ENCODE measurements around the gene CCDC121.

The CCDC121 gene

DNA sequence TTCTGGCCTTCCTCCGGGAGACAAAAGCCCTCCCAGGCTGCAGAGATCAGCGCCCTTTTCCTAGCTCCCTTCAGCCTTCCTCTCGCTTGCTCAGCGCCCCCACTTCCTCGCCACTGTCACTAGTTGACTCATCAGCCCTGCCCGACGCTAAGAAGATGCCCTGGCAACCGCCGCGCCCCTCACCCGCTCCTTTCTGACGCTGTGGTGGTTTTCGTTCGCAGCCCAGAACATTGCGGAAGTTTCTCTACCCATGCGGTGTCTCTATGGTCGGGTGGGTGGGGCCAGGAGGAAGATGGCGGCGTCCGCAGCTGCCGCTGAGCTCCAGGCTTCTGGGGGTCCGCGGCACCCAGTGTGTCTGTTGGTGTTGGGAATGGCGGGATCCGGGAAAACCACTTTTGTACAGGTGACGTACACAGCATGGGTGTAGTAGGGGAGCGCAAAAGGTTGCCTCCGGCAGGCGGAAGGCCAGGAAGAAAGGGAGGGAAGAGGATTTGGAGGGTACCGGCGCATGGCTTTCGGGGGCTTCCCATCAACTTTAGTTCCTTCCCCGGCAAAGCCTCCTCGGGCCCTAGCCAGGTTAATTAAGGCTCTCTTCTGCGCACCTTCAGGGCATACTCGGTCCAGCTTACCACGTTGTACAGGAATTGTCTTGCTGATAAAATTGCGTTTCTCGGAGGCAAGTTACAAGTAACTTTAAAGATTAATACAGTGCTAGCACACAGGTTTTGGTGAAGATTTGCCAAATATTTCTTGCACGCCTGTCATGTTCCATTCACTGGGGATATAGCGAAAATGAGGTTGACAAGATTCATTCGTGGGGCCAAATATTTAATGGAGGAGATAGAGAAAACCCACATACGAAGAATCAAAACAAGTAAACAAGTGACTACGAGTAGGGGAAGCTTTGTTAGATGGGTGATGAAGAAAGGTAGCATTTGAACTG, at the start of gene CCDC121, which contains the start of gene GPN1:
TSS of gene CCDC121 (minus strand) at position 246 of the 943 bp plus-strand sequence. CDS start 1,213 bp downstream, outside the sequence.
TSS of gene GPN1 (plus strand) at position 284 of the 943 bp plus-strand sequence. CDS start at position 293, 9 bp downstream.
- peak; percentile 86 to 98 (median 94) for DNase-seq
- intact Hi-C loops (cut with DNase I): loop anchor here (5.0 kb wide), 1 partner anchor 47 kb away; the partner anchor contains the start of gene ZNF512

DNA sequence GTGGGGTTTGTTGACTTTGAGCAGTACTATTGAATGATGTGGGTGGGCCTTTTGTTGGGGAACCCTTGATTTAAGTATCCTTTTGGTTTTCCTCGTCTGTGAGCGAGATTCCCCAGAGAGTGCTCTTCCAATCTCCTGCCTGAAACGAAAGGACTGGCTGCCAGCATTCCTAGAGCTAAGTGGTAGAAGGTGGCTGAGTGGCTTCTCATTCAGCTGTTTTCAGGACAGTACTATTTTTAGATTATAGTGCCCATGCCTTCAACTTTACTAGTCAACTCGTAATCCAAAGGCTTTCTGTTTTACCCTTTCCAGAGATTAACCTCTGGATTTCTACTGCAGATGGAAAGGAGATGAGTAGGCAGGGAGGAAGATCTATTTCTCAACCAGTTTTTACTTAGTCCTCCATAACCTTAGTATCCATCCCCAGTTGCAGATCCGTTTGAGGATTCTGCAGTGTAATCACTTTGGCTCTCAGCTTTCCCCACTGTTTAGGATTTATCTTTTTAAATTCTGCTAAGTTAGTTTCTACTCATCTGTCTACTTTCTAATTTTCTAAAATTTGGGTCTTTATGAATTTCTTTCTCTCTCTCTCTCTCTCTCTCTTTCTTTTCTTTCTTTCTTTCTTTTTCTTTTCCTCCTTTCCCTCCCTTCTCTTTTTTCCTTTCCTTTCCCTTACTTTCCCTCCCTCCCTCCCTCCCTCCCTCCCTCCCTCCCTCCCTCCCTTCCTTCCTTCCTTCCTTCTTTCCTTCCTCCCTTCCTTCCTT, 44.1 kb upstream of the CCDC121 start:
- intact Hi-C loops (cut with DNase I): no loop called here
- no peak for DNase-seq

DNA sequence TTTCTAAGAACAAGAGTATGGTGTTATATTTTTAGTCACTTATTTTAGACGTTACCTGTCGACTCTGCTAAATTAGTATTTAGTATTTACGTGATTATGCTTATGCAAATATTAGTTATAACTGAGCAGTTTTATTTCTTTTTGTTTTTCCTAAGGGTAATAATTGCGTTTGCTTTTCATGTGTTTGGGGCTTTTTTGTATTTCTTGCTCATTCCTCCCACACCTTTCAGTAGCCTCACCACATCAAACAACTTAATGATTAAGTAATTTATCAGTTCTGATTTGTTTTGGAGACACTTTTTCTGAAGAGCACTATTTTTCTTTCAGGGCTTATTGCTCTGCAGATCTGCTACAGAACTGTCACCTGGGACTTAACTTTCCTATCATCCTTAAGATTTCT, 42.4 kb upstream of the CCDC121 start:
- intact Hi-C loops (cut with DNase I): no loop called here
- DNase-seq: no peak

DNA sequence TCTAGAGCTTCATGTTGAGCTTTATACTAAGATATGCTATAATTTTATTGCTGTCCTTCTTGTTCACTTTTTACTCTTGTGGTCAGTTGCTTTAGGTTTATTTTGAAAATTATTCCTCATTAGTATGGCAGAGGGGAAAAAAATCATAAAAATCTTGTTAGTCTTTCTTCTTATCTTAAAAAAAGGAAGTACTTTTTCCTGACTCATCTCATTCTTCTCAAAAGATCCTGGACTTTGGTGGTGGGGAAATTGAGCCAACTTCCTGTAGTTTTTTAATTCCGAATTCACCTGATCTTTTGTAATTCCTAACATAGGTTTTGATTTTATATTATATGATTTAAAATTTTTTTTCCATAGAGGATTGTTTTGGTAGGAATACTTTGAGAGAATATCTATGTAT, 38.6 kb upstream of the CCDC121 start:
- DNase-seq: no peak
- intact Hi-C loops (cut with DNase I): no loop called here

DNA sequence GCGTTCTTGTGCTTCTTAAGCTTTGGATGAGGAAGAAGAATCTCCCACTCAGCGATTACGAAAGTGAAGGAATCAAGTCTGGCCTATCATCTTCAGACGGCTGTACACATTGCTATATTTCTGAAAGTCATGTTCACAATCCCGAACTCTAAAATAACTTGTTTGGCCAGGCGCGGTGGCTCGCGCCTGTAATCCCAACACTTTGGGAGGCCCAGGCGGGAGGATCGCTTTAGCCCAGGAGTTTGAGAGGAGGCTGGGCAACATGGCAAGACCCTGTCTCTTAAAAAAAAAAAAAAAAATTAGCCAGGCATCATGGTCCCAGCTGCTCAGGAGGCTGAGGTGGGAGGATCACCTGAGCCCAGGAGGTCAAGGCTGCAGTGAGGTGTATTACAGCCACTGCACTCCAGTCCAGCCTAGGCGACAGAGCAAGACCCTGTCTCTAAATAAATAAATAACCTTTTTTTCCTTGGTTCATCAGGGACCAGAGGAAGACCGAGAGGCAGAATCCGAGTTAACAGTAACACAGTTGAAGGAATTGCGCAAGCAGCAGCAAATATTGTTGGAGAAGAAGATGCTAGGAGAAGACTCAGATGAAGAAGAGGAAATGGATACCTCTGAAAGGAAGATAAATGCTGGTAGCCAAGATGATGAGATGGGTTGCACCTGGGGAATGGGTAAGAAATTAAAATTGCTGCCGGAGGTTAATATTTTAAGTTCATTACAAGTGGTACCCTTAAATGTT, 36.0 kb upstream of the CCDC121 start:
- intact Hi-C loops (cut with DNase I): no loop called here
- DNase-seq: no peak

- DNase-seq: peak in 4 of 42 donors; percentile 11 to 17 (median 15)
- intact Hi-C loops (cut with DNase I): no loop called here
Observed at GRCh38 chr2:27664154-27664574, 35.4 kb upstream of the CCDC121 start.

DNA sequence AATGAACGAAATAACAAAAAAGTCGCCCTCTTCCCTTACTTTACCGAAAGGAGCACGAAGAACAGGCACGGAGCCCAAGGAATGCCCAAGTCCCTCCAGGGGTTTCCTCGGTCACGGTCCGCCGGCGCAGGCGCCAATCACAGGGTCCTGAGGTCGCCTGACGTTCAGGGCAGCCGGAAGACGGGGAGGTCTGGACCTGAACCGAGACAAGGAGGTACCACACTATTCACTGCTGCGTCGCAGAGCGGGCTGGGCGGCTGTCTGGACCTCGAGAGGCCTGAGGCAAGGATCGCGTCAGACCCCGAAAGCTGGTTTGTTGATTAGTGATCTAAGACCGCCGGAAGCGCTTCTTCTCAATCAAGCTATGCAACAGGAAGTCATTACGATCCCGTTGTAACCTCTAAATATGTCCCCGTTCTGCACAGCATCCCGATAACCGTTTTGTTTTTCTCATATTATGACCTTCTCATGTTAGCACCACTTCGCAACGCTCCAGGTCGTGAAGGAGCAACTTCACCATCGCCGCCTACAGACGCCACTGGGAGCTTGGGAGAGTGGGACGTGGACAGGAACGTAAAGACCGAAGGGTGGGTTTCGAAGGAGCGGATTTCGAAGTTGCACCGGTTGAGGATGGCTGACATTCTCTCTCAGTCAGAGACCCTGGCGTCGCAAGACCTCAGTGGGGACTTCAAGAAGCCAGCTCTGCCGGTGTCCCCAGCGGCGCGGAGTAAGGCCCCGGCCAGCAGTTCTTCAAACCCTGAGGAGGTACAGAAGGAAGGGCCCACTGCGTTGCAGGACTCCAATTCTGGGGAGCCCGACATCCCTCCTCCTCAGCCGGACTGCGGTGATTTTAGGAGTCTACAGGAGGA, 34.7 kb upstream of the CCDC121 start, which contains the start of the genes SLC4A1AP and SUPT7L:
TSS of gene SLC4A1AP (plus strand) at position 605 of the 869 bp plus-strand sequence. CDS start at position 631, 26 bp downstream.
TSS of gene SUPT7L (minus strand) at position 330 of the 869 bp plus-strand sequence. CDS start 1,422 bp downstream, outside the sequence.
- DNase-seq: peak; percentile 63 to 92 (median 80)

DNA sequence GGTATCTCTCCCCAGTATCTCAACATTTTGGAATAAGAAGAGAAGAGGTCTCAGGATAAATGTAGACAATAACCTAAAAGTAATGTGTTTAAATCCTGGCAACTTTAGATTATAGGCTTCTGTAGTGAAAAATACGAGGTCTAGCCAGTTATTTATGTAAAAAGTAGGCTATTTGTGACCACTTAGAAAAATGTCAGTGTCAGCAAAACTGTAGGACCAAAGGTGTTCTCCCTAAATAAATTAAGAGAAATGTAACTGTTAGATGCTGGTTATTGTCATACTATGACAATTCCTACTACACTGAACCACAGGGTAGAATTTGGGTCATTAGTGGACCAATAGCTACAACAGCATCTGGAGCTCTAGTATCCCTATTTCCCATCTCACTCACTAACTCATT, 32.6 kb upstream of the CCDC121 start:
- intact Hi-C loops (cut with DNase I): no loop called here
- no peak for DNase-seq

More for the DNA sequence above, 34.7 kb upstream of the CCDC121 start, which contains the start of the genes SLC4A1AP and SUPT7L:
- intact Hi-C loops (cut with DNase I): no loop called here

DNA sequence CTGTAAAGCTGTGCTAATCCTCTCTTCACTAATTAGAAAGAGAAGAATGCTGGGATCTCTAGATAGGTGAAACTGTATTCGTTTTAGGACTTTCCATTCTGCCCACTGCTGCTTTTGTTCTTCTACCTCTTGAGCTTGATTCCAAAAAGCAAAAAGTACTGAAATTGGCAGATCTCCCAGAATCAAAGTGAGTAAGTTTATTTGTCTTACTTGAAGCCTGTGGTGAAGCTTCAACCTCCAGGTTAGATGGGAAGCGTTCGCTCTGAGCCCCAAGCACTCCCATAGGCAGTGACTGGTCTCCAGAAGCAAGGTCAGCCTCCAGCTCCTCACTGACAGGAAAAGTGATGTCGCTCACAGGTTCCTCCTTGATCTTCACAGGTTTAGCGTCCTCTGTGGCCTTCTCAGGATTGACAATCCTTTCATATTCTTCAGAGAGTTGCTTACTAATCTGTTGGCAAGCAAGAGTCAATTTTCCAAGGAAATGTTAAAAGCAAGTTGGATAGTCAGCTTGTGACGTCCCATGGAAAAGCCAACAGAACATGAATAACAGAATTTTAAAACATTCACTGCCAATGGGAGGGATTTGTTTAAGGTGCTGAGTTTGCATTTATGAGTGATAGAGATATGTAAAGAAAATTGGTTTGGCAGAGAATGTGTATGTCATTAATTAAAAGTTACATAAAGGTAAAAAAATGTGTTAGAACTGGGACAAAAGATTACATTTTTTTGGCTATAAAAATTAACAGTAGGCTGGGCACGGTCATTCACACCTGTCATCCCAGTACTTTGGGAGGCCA, 26.5 kb upstream of the CCDC121 start:
- no peak for DNase-seq
- intact Hi-C loops (cut with DNase I): no loop called here

DNA sequence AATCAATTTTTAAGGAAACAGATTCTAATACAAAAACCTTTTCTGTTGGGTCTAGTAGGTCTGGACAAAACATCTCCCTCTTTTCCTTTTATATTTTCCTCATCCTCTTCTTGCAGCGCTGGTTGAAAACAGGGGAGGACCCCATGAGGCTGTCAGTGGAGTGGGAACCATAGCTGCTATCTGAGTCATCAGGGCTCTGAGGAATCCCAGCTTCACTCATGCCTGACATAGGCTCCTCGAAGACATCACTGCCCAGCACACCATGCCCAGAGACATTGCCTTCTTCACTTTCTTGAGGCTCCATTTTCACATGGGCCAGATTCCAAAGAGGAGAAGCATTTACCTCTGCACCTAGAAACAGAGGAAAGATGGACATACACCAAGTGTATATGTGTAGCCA, 24.6 kb upstream of the CCDC121 start:
- intact Hi-C loops (cut with DNase I): no loop called here
- DNase-seq: no peak

- intact Hi-C loops (cut with DNase I): no loop called here
- DNase-seq: no peak
Observed at GRCh38 chr2:27652790-27653189, 24.0 kb upstream of the CCDC121 start.

DNA sequence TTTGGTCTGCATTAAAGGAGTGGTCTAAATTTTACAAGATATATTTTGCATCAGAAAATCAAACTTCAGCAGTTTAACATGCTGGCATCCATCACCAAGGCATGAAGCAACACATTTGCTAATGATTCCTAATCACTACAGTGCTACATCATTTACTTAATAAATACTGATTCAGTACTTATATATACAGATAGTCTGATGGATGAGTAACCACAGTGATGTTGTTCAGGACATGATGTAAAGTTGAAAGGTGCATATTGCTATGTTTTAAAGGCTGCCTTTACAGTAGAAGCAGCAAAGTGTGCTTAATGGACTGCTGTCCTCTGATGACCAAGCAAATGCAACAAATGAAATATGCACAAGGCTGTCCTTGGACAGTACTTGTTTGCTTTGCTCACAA, 23.5 kb upstream of the CCDC121 start:
- intact Hi-C loops (cut with DNase I): no loop called here
- DNase-seq: no peak

- intact Hi-C loops (cut with DNase I): no loop called here
- DNase-seq: no peak
Observed at GRCh38 chr2:27651056-27651455, 22.2 kb upstream of the CCDC121 start.

DNA sequence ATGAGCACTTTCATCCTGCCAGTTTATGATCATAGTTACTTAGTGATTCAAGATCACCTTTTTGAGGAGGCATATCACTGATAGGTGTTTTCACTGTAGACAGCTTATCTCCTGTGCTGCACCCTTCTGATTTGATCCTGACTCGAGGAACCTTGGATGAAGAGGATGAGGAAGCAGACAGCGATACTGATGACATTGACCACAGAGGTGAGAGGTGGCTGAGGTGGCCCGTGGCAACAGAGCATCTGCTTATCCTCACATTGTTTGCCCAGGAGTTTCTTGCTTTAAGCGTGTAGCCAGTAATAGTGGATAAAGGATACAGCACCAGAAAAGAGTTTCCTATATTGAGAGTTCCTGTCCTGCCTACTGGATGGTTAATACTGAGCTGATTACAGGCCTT, 18.9 kb upstream of the CCDC121 start:
- intact Hi-C loops (cut with DNase I): no loop called here
- DNase-seq: no peak

GRCh38 chr2:27647289-27647688, 18.5 kb upstream of the CCDC121 start:
- intact Hi-C loops (cut with DNase I): no loop called here
- DNase-seq: no peak

- intact Hi-C loops (cut with DNase I): no loop called here
Observed at GRCh38 chr2:27645197-27645596, 16.4 kb upstream of the CCDC121 start.

GRCh38 chr2:27640722-27641245, 12.0 kb upstream of the CCDC121 start:
- intact Hi-C loops (cut with DNase I): no loop called here
- no peak for DNase-seq

More at GRCh38 chr2:27645197-27645596, 16.4 kb upstream of the CCDC121 start:
- DNase-seq: no peak
